HepG2 (cell line): Measurements from ENCODE around the gene THBD. TPM values are rescaled to one million over a fixed set of nuclear protein-coding genes. Genes with fewer than 3 reads are reported as not detected.

ENCODE experiments used
- ATAC-seq: fragments of 200-7000 bp; cut with Tn5 transposase; 3 replicates; pipeline ENCODE4 v1.9.1; 2020; ENCODE audit warnings: mild to moderate bottlenecking, moderate library complexity
- BruUV-seq: library from RNA; stranded (reverse); fragments of 400-500 nt; replicated peaks from 2 replicates; lab custom pipeline; 2021; lab: Mats Ljungman, UMichigan
- CTCF ChIA-PET: fragments of 300-600 bp; formaldehyde crosslinking; extraction: SDS; loops from one replicate; lab custom pipeline; 2021; ENCODE audit warnings: low total read pairs, inconsistent platforms, low intra/inter-chr PET ratio; lab: Yijun Ruan, JAX
- POLR2A ChIA-PET: fragments of 350-600 bp; sonication (Branson Sonifier 250); formaldehyde crosslinking; loops from one replicate; lab custom pipeline; 2020; ENCODE audit warnings: antibody characterized with exemption, inconsistent platforms; lab: Yijun Ruan, JAX
- DNase-seq: peaks from one replicate; pipeline ENCODE4 v3.0.0-alpha.2; 2015; ENCODE audit warnings: low spot score
- FAIRE-seq: peaks from 3 replicates; lab custom pipeline; 2011; peaks lifted over from hg19 to GRCh38; lab: Jason Lieb, UNC
- H2AFZ ChIP-seq: one replicate; pipeline ENCODE4 v1.6.1; 2011; ENCODE audit warnings: low read length, inconsistent platforms
- H3K27ac ChIP-seq: fragments of 300-600 bp; 3 replicates; pipeline ENCODE4 v1.8.0; 2011; ENCODE audit warnings: mixed run types, mild to moderate bottlenecking, mixed read lengths, low read length, inconsistent platforms; ENCODE audit not compliant: insufficient read depth; ENCODE audit errors: extremely low read length
- H3K27me3 ChIP-seq, 2 experiments: fragments of 200-600 bp in 1 of 2; 2 replicates in 1 of 2; 3 replicates in 1 of 2; pipeline versions ENCODE4 v1.6.0 to v1.8.0; 2011; ENCODE audit warnings: low read length in 2 of 2, mild to moderate bottlenecking in 2 of 2, moderate library complexity in 2 of 2, inconsistent platforms in 1 of 2; ENCODE audit not compliant: insufficient read depth in 2 of 2, control insufficient read depth in 1 of 2
- H3K36me3 ChIP-seq, 2 experiments: fragments of 200-600 bp in 1 of 2; replicated peaks in 1 of 2; 2 replicates in 1 of 2; 3 replicates in 1 of 2; pipeline versions ENCODE4 v1.5.1 to v1.8.0; 2011; ENCODE audit warnings: low read length in 2 of 2, inconsistent platforms in 1 of 2; ENCODE audit not compliant: insufficient read depth in 2 of 2, control insufficient read depth in 1 of 2
- H3K4me1 ChIP-seq: 2 replicates; pipeline ENCODE4 v1.5.1; 2012; ENCODE audit warnings: low read length, inconsistent platforms; ENCODE audit not compliant: insufficient read depth
- H3K4me2 ChIP-seq: 2 replicates; pipeline ENCODE4 v1.6.0; 2011; ENCODE audit warnings: low read depth, low read length, inconsistent platforms
- H3K4me3 ChIP-seq, 3 experiments: fragments of 200-600 bp in 1 of 3; sonication (generic), shearing (Covaris generic) in 1 of 3; replicated peaks in 1 of 3; 2 replicates each; pipeline ENCODE4 v1.5.1; 2011 to 2016; ENCODE audit warnings: low read length in 3 of 3, inconsistent platforms in 2 of 3, low read depth in 2 of 3, mild to moderate bottlenecking in 2 of 3, control low read depth in 1 of 3, mixed read lengths in 1 of 3; ENCODE audit not compliant: insufficient read depth in 1 of 3
- H3K79me2 ChIP-seq: one replicate; pipeline ENCODE4 v1.6.1; 2011; ENCODE audit warnings: low read length, inconsistent platforms; ENCODE audit not compliant: insufficient read depth
- H3K9ac ChIP-seq: 2 replicates; pipeline ENCODE4 v1.6.0; 2011; ENCODE audit warnings: mild to moderate bottlenecking, low read depth, low read length, inconsistent platforms; ENCODE audit not compliant: insufficient read depth
- H3K9me3 ChIP-seq: 2 replicates; pipeline ENCODE4 v1.5.1; 2012; ENCODE audit warnings: mild to moderate bottlenecking, low read length
- H4K20me1 ChIP-seq: 2 replicates; pipeline ENCODE4 v1.6.0; 2011; ENCODE audit warnings: inconsistent platforms, mild to moderate bottlenecking, low read length, moderate library complexity; ENCODE audit not compliant: insufficient read depth
- CEBPG ChIP-seq: IDR thresholded peaks from 2 replicates; pipeline ENCODE4 v1.6.1; 2016
- EZH2 ChIP-seq: conservative IDR thresholded peaks from 2 replicates; pipeline ENCODE4 v1.6.1; 2012; ENCODE audit warnings: mild to moderate bottlenecking, low read depth, low read length, moderate library complexity
- GATAD1 ChIP-seq: IDR thresholded peaks from 2 replicates; pipeline ENCODE4 v1.6.1; 2016; ENCODE audit warnings: missing genetic modification reagents, missing compliant biosample characterization
- HDAC6 ChIP-seq: fragments of 200-600 bp; sonication (generic); IDR thresholded peaks from 2 replicates; pipeline ENCODE4 v1.7.0; 2017; ENCODE audit warnings: mild to moderate bottlenecking, antibody characterized with exemption, low read length, low read depth
- HOXA5 ChIP-seq: sonication (generic); formaldehyde crosslinking; IDR thresholded peaks from 2 replicates; pipeline ENCODE4 v1.4.0; 2020; ENCODE audit warnings: missing genetic modification reagents
- PAWR ChIP-seq: sonication (generic); formaldehyde crosslinking; IDR thresholded peaks from 2 replicates; pipeline ENCODE4 v1.4.0; 2020; ENCODE audit warnings: missing genetic modification reagents, mild to moderate bottlenecking, borderline replicate concordance
- PRPF4 ChIP-seq: fragments of 200-400 bp; formaldehyde crosslinking; IDR thresholded peaks from 2 replicates; pipeline ENCODE4 v1.6.1; 2016; ENCODE audit warnings: low read length, low read depth; ENCODE audit not compliant: poor library complexity, severe bottlenecking
- RFXAP ChIP-seq: sonication (generic); formaldehyde crosslinking; IDR thresholded peaks from 2 replicates; pipeline ENCODE4 v1.4.0; 2020; ENCODE audit warnings: missing genetic modification reagents, borderline replicate concordance
- ZBTB8A ChIP-seq: sonication (generic); formaldehyde crosslinking; IDR thresholded peaks from 2 replicates; pipeline ENCODE4 v1.4.0; 2020; ENCODE audit warnings: mild to moderate bottlenecking, low read depth, missing genetic modification reagents, borderline replicate concordance
- ZNF292 ChIP-seq: sonication (generic); formaldehyde crosslinking; IDR thresholded peaks from 2 replicates; pipeline ENCODE4 v1.8.1; 2022; ENCODE audit warnings: mild to moderate bottlenecking, low read depth, missing genetic modification reagents, borderline replicate concordance
- ZNF33B ChIP-seq: sonication (generic); formaldehyde crosslinking; IDR thresholded peaks from 2 replicates; pipeline ENCODE4 v1.5.1; 2020; ENCODE audit warnings: mild to moderate bottlenecking, missing genetic modification reagents
- ZSCAN29 ChIP-seq: sonication (generic); formaldehyde crosslinking; conservative IDR thresholded peaks from 2 replicates; pipeline ENCODE4 v1.4.0; 2020; ENCODE audit warnings: mild to moderate bottlenecking, missing genetic modification reagents
- WGBS: methylation state at CpG from one replicate; pipeline ENCODE4 v1.1.6; 2017; ENCODE audit warnings: low lambda C conversion rate; 5-methylcytosine and 5-hydroxymethylcytosine counted together
- in situ Hi-C: cut with HindIII; loops from 2 replicates; pipeline ENCODE4 v1.10.0; 2017; ENCODE audit warnings: low pct_unique_long_range_greater_than_20kb; ENCODE audit not compliant: extremely low pct_ligation_motif_present
- intact Hi-C: fragments of 100-400 bp; cut with micrococcal nuclease; formaldehyde crosslinking; loops from one replicate; pipeline ENCODE4 v1.10.0; 2022; ENCODE audit not compliant: unreplicated experiment
- polyA plus RNA-seq, 8 experiments: library from polyadenylated mRNA; depleted of rRNA in 3 of 8; stranded (reverse) in 7 of 8; unstranded in 1 of 8; fragments of >200 nt; fragmentation: Illumina TruSeq in 4 of 8; extraction: Trizol in 4 of 8; gene quantifications; 2 replicates each; pipeline versions ENCODE4 v1.2.1 to v1.2.3, GENCODE V29; 2011 to 2016; ENCODE audit warnings: low read depth in 4 of 8, missing spikeins in 1 of 8, mixed read lengths in 1 of 8; ENCODE audit not compliant: insufficient read depth in 1 of 8
- total RNA-seq, 5 experiments: library from RNA; depleted of rRNA; stranded (reverse); fragments of >200 nt; fragmentation: Illumina TruSeq; extraction: Trizol; gene quantifications; 2 replicates each; pipeline ENCODE4 v1.2.3, GENCODE V29; 2016; ENCODE audit warnings: low read depth in 1 of 5
- TF ChIP-seq, protein P1 (sequence below): IDR thresholded peaks from 2 replicates; pipeline ENCODE4 v1.6.1; 2016; ENCODE audit warnings: low read depth, borderline replicate concordance
- TF ChIP-seq, protein P2 (sequence below): sonication (generic); formaldehyde crosslinking; IDR thresholded peaks from 2 replicates; pipeline ENCODE4 v1.4.0; 2020; ENCODE audit warnings: missing genetic modification reagents
- TF ChIP-seq, protein P3 (sequence below): IDR thresholded peaks from 2 replicates; pipeline ENCODE4 v1.6.1; 2012; ENCODE audit warnings: low read length, improper control_type of control experiment

The THBD gene
- total and polyA plus RNA-seq, 2 of the 13 experiments (the other 11 are each of a cell fraction or from before 2014, with no cell fraction given): 0.03 TPM; not detected in 1

DNA sequence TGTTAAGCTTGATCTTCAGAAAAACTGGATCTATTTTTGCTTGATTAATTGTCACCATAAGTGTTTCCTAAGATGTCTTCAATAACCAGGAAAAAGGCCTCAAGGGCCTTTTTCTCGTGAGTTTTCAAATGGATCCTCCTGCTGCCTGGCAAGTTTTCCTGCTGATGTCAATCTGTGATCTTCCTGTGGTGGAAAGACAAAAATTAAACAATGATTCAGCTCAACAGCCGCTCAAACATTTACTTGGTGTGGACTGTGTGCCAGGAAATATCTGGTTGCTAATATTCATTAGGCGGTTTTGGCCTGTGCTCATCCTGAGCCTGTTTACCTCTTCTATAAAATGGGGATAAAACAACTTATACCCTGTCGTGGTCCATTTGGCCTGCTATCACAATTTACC lies 49.7 kb downstream of the THBD start:
- FAIRE-seq (no peak), ATAC-seq (no peak)
- no peaks in the 10 kb centered on the region for H3K79me2 ChIP-seq
- H3K27me3 ChIP-seq: no peaks in the 10 kb centered on the region; a peak in 1 of 5 replicates
- 12% methylated on average over 4 of the region's 4 CpGs for WGBS
- no peak overlapping the region for H3K4me3 ChIP-seq
- POLR2A ChIA-PET: no interaction called here
- H3K9me3 ChIP-seq: no peaks in the 10 kb centered on the region
- CTCF ChIA-PET: no interaction called here
- no peaks in the 10 kb centered on the region for H4K20me1 ChIP-seq
- no peak overlapping the region for H3K4me2 ChIP-seq
- no peak overlapping the region for H3K27ac ChIP-seq
- H3K9ac ChIP-seq: no peak overlapping the region
- no peak overlapping the region for H2AFZ ChIP-seq
- BruUV-seq: no TSS peak
- in situ Hi-C loops: loop anchor here (25.0 kb wide), 1 partner anchor 662 kb away; no protein-coding TSS in a partner anchor
- no peaks in the 10 kb centered on the region for H3K36me3 ChIP-seq
- no peaks in the 10 kb centered on the region for H3K4me1 ChIP-seq
- intact Hi-C loops: no loop called here
- no peak for TF ChIP-seq CEBPG
- TF ChIP-seq PRPF4: no peak
- no peak for TF ChIP-seq ZSCAN29 (CRISPR knock-in tag)
- no peak for TF ChIP-seq ZNF292 (CRISPR knock-in tag)
- no peak for TF ChIP-seq EZH2
- TF ChIP-seq, protein P1, sequence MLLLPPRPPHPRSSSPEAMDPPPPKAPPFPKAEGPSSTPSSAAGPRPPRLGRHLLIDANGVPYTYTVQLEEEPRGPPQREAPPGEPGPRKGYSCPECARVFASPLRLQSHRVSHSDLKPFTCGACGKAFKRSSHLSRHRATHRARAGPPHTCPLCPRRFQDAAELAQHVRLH (CRISPR knock-in tag): no peak
- no peak for TF ChIP-seq HOXA5 (CRISPR knock-in tag)
- TF ChIP-seq GATAD1 (CRISPR knock-in tag): no peak
- TF ChIP-seq, protein P2, sequence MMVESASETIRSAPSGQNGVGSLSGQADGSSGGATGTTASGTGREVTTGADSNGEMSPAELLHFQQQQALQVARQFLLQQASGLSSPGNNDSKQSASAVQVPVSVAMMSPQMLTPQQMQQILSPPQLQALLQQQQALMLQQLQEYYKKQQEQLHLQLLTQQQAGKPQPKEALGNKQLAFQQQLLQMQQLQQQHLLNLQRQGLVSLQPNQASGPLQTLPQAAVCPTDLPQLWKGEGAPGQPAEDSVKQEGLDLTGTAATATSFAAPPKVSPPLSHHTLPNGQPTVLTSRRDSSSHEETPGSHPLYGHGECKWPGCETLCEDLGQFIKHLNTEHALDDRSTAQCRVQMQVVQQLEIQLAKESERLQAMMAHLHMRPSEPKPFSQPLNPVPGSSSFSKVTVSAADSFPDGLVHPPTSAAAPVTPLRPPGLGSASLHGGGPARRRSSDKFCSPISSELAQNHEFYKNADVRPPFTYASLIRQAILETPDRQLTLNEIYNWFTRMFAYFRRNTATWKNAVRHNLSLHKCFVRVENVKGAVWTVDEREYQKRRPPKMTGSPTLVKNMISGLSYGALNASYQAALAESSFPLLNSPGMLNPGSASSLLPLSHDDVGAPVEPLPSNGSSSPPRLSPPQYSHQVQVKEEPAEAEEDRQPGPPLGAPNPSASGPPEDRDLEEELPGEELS (CRISPR knock-in tag): no peak
- TF ChIP-seq HDAC6: no peak
- no peak for TF ChIP-seq RFXAP (CRISPR knock-in tag)
- TF ChIP-seq PAWR (CRISPR knock-in tag): no peak
- TF ChIP-seq ZBTB8A: no peak
- TF ChIP-seq, protein P3, sequence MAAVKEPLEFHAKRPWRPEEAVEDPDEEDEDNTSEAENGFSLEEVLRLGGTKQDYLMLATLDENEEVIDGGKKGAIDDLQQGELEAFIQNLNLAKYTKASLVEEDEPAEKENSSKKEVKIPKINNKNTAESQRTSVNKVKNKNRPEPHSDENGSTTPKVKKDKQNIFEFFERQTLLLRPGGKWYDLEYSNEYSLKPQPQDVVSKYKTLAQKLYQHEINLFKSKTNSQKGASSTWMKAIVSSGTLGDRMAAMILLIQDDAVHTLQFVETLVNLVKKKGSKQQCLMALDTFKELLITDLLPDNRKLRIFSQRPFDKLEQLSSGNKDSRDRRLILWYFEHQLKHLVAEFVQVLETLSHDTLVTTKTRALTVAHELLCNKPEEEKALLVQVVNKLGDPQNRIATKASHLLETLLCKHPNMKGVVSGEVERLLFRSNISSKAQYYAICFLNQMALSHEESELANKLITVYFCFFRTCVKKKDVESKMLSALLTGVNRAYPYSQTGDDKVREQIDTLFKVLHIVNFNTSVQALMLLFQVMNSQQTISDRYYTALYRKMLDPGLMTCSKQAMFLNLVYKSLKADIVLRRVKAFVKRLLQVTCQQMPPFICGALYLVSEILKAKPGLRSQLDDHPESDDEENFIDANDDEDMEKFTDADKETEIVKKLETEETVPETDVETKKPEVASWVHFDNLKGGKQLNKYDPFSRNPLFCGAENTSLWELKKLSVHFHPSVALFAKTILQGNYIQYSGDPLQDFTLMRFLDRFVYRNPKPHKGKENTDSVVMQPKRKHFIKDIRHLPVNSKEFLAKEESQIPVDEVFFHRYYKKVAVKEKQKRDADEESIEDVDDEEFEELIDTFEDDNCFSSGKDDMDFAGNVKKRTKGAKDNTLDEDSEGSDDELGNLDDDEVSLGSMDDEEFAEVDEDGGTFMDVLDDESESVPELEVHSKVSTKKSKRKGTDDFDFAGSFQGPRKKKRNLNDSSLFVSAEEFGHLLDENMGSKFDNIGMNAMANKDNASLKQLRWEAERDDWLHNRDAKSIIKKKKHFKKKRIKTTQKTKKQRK: no peak
- no peak for TF ChIP-seq ZNF33B (CRISPR knock-in tag)
- TF ChIP-seq, all 625 proteins: peak for 0
- DNase-seq: no peak
